Trophoblast cell (in vitro differentiated cells and primary cell): Measurements from ENCODE around the gene MED12L.

Experiments
- DNase-seq, 2 donors: peaks; one replicate each; pipeline ENCODE4 v3.0.0-alpha.2; 2016
- H2AFZ ChIP-seq: 2 replicates; pipeline ENCODE4 v1.6.1; 2013; ENCODE audit warnings: low read length, moderate library complexity, mild to moderate bottlenecking; ENCODE audit not compliant: insufficient read depth, poor library complexity
- H2AK5ac ChIP-seq: 2 replicates; pipeline ENCODE4 v1.6.1; 2013; ENCODE audit warnings: mild to moderate bottlenecking, low read length
- H2BK120ac ChIP-seq: 2 replicates; pipeline ENCODE4 v1.6.1; 2013; ENCODE audit warnings: low read length, mild to moderate bottlenecking, moderate library complexity; ENCODE audit not compliant: insufficient read depth, poor library complexity
- H2BK12ac ChIP-seq: 2 replicates; pipeline ENCODE4 v1.6.1; 2013; ENCODE audit warnings: mild to moderate bottlenecking, low read length, moderate library complexity
- H2BK5ac ChIP-seq: 2 replicates; pipeline ENCODE4 v1.6.1; 2013; ENCODE audit warnings: low read length, low read depth, moderate library complexity, mild to moderate bottlenecking; ENCODE audit not compliant: poor library complexity
- H3K14ac ChIP-seq: 2 replicates; pipeline ENCODE4 v1.6.1; 2013; ENCODE audit warnings: mild to moderate bottlenecking, low read length
- H3K18ac ChIP-seq: 2 replicates; pipeline ENCODE4 v1.6.1; 2013; ENCODE audit warnings: mild to moderate bottlenecking, low read length
- H3K23ac ChIP-seq: 2 replicates; pipeline ENCODE4 v1.6.1; 2013; ENCODE audit warnings: low read length
- H3K27ac ChIP-seq: 2 replicates; pipeline ENCODE4 v1.5.1; 2013; ENCODE audit warnings: low read depth, mild to moderate bottlenecking, inconsistent platforms, low read length, moderate library complexity
- H3K27me3 ChIP-seq: 2 replicates; pipeline ENCODE4 v1.6.1; 2013; ENCODE audit warnings: inconsistent platforms, mild to moderate bottlenecking, low read length, moderate library complexity; ENCODE audit not compliant: insufficient read depth
- H3K36me3 ChIP-seq, 2 experiments: 1 replicate in 1 of 2; 2 replicates in 1 of 2; pipeline ENCODE4 v1.6.1; 2013; ENCODE audit warnings: low read length in 2 of 2, mild to moderate bottlenecking in 2 of 2, moderate library complexity in 1 of 2; ENCODE audit not compliant: insufficient read depth in 2 of 2, control insufficient read depth in 1 of 2
- H3K4ac ChIP-seq: 2 replicates; pipeline ENCODE4 v1.6.1; 2013; ENCODE audit warnings: low read depth, mild to moderate bottlenecking, low read length, moderate library complexity
- H3K4me1 ChIP-seq, 2 experiments: 1 replicate in 1 of 2; 2 replicates in 1 of 2; pipeline ENCODE4 v1.6.1; 2013; ENCODE audit warnings: low read length in 2 of 2, mild to moderate bottlenecking in 2 of 2, moderate library complexity in 1 of 2; ENCODE audit not compliant: insufficient read depth in 2 of 2, control insufficient read depth in 1 of 2
- H3K4me2 ChIP-seq: 2 replicates; pipeline ENCODE4 v1.6.1; 2013; ENCODE audit warnings: inconsistent platforms, mild to moderate bottlenecking, low read length, moderate library complexity
- H3K4me3 ChIP-seq: 2 replicates; pipeline ENCODE4 v1.5.1; 2013; ENCODE audit warnings: mild to moderate bottlenecking, low read depth, low read length, inconsistent platforms
- H3K79me1 ChIP-seq: one replicate; pipeline ENCODE4 v1.6.1; 2013; ENCODE audit warnings: low read length
- H3K79me2 ChIP-seq: 2 replicates; pipeline ENCODE4 v1.6.1; 2013; ENCODE audit warnings: low read length, mild to moderate bottlenecking; ENCODE audit not compliant: control insufficient read depth, insufficient read depth, poor library complexity
- H3K9ac ChIP-seq: 2 replicates; pipeline ENCODE4 v1.6.1; 2013; ENCODE audit warnings: mild to moderate bottlenecking, low read length
- H3K9me3 ChIP-seq: 2 replicates; pipeline ENCODE4 v1.6.1; 2013; ENCODE audit warnings: low read depth, mild to moderate bottlenecking, control low read depth, inconsistent platforms, low read length; ENCODE audit not compliant: insufficient read depth
- H4K12ac ChIP-seq: 2 replicates; pipeline ENCODE4 v1.6.1; 2013; ENCODE audit warnings: low read depth, mild to moderate bottlenecking, low read length, moderate library complexity
- H4K8ac ChIP-seq: 2 replicates; pipeline ENCODE4 v1.6.1; 2013; ENCODE audit warnings: low read depth, mild to moderate bottlenecking, low read length, moderate library complexity
- H4K91ac ChIP-seq: one replicate; pipeline ENCODE4 v1.6.1; 2013; ENCODE audit warnings: low read depth, mild to moderate bottlenecking, low read length, moderate library complexity
- WGBS: extraction: QIAGEN DNeasy Blood & Tissue Kit; methylation state at CpG from one replicate; pipeline ENCODE4 v1.1.7; 2013; ENCODE audit warnings: missing lambda C conversion rate; ENCODE audit not compliant: insufficient read length, insufficient coverage; ENCODE audit errors: extremely low coverage; 5-methylcytosine and 5-hydroxymethylcytosine counted together

Gene MED12L

DNA sequence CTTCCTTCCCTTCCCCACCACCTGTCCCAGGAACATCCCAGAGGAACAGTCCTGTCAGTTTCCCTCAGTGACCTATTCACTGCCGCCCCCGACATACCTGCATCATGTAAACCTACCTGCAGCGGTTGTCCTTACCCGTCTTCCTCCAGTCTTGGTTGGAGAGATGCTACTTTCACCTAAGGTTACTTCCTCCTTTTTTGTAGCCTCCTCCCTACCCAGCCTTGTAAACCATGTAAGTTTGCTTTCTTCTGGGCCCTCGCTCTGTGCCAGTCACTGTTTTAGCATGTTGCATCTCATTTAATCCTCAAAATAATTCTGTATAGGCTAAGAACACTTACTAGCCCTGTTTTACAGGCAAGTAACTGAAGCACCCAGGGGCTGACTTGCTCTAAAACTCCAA, 59.3 kb downstream of the MED12L start:
- H3K4me2 ChIP-seq: no peak overlapping the region
- H2AK5ac ChIP-seq: no peak overlapping the region
- H3K79me2 ChIP-seq: no peaks in the 10 kb centered on the region
- H2BK120ac ChIP-seq: no peak overlapping the region
- H3K4me3 ChIP-seq: no peak overlapping the region
- H3K4ac ChIP-seq: no peak overlapping the region
- H3K27ac ChIP-seq: no peak overlapping the region
- no peak overlapping the region for H4K91ac ChIP-seq
- no peak overlapping the region for H3K23ac ChIP-seq
- no peaks in the 10 kb centered on the region for H3K79me1 ChIP-seq
- H4K12ac ChIP-seq: no peak overlapping the region
- no peak overlapping the region for H4K8ac ChIP-seq
- peaks cover 2 to 3% of the 10 kb centered on the region in 2 experiments for H3K4me1 ChIP-seq
- no peak for DNase-seq
- no peak overlapping the region for H3K14ac ChIP-seq
- no peak overlapping the region for H2AFZ ChIP-seq
- H2BK5ac ChIP-seq: no peak overlapping the region
- H2BK12ac ChIP-seq: no peak overlapping the region
- H3K9me3 ChIP-seq: no peaks in the 10 kb centered on the region
- peaks cover 0 to 5% of the 10 kb centered on the region in 2 experiments for H3K36me3 ChIP-seq
- H3K18ac ChIP-seq: no peak overlapping the region
- no peaks in the 10 kb centered on the region for H3K27me3 ChIP-seq
- WGBS: no CpG with 5 or more reads among the region's 5 CpGs
- H3K9ac ChIP-seq: no peak overlapping the region

DNA sequence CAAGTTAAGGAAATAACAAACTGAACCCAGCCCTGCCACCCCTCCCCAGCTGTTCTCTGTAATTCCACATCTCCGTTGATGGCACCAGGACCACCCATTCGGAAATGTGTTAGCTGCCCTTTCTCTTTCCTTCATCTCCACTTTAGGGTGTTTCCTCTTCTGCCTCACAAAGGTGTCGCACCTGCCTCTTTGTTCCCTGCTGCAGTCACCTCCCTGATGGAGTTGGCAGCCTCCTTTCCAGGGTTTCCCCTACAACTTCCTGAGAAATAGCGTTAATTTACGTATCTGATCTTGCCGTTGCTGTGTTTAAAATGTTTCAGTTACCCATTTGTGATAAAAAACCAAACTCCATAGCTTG, 60.2 kb downstream of the MED12L start:
- Histone ChIP-seq H3K14ac (peak overlapping the region; percentile 52), H3K4ac (no peak overlapping the region), H3K4me3 (no peak overlapping the region), H3K9me3 (no peaks in the 10 kb centered on the region), H2AK5ac (no peak overlapping the region), H3K79me1 (no peaks in the 10 kb centered on the region), H3K27ac (no peak overlapping the region), H4K91ac (no peak overlapping the region), H2BK120ac (no peak overlapping the region), H2AFZ (no peak overlapping the region), H3K23ac (no peak overlapping the region), H3K4me1 (peaks cover 4 to 5% of the 10 kb centered on the region in 2 experiments), H3K79me2 (no peaks in the 10 kb centered on the region), H2BK12ac (no peak overlapping the region), H3K18ac (no peak overlapping the region), H3K36me3 (peaks cover 0 to 5% of the 10 kb centered on the region in 2 experiments), H4K8ac (no peak overlapping the region), H3K27me3 (no peaks in the 10 kb centered on the region), H3K4me2 (no peak overlapping the region), H4K12ac (no peak overlapping the region), H3K9ac (no peak overlapping the region), H2BK5ac (no peak overlapping the region)
- DNase-seq: no peak
- WGBS: no CpG with 5 or more reads among the region's 6 CpGs

DNA sequence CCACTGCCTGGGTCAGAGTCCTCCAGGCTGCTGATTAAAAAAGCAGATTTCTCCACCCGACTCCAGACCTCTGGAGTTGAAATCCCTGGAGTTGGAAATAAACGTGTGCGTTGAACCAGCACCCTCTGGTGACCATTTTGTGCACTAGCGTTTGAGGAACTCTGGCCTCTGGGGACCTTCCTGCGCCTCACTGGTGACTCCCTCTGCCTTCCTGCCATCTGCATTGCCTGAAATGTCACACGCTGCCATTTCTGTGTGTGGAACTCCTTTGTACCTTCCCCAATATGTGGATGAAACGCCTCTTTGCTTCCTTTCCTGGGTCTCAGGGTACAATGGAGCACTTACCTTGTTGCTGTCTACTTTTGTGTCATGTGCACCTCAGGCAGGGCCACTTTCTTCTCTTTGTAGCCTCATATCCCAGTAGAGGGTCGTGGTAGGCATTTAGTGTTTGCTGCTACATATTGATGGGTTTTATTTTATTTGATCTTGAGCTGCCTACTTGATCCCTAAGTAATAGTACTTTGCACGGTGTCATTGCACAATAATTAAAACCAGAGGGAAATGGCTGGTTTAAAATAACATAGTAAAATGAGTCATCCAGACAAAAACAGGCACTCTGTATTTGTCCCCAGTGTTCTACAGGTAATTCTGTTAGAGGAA, 60.7 kb downstream of the MED12L start:
- WGBS: no CpG with 5 or more reads among the region's 9 CpGs
- no peak overlapping the region for H3K4me2 ChIP-seq
- no peaks in the 10 kb centered on the region for H3K79me2 ChIP-seq
- no peaks in the 10 kb centered on the region for H3K79me1 ChIP-seq
- H2AFZ ChIP-seq: no peak overlapping the region
- peak overlapping the region; percentile 4 for H2BK12ac ChIP-seq
- peak overlapping the region; percentile 54 for H3K18ac ChIP-seq
- peaks cover 0 to 5% of the 10 kb centered on the region in 2 experiments for H3K36me3 ChIP-seq
- peaks cover 4 to 5% of the 10 kb centered on the region in 2 experiments for H3K4me1 ChIP-seq
- DNase-seq: peak; percentile 69 to 91
- peak overlapping the region; percentile 28 for H3K27ac ChIP-seq
- H3K27me3 ChIP-seq: no peaks in the 10 kb centered on the region
- H4K91ac ChIP-seq: no peak overlapping the region
- H4K12ac ChIP-seq: no peak overlapping the region
- H3K9me3 ChIP-seq: no peaks in the 10 kb centered on the region
- no peak overlapping the region for H3K23ac ChIP-seq
- no peak overlapping the region for H2BK120ac ChIP-seq
- no peak overlapping the region for H3K9ac ChIP-seq
- H4K8ac ChIP-seq: no peak overlapping the region
- H3K4ac ChIP-seq: no peak overlapping the region
- H3K14ac ChIP-seq: no peak overlapping the region
- H2AK5ac ChIP-seq: no peak overlapping the region
- peak overlapping the region; percentile 22 for H2BK5ac ChIP-seq
- no peak overlapping the region for H3K4me3 ChIP-seq

DNA sequence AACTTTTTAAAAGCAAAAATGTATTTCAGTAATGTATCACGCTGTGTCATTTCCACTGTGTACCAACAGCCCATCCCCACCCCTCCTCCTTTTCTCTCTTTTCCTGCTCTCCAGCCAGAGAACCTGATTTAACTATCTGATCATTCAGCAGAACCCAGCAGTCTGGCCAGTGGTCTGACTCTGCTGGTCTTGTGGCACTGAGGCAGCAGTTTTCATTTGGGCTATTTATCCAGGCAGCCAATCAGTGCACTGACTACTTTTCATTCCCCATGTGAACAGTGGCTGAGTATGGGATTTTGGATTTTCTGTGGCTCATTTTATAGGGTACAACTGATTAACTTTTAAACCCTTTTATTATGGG, 61.2 kb downstream of the MED12L start:
- Histone ChIP-seq H3K9ac (no peak overlapping the region), H3K79me1 (no peaks in the 10 kb centered on the region), H2AFZ (no peak overlapping the region), H4K12ac (no peak overlapping the region), H3K23ac (no peak overlapping the region), H2BK5ac (no peak overlapping the region), H3K4me3 (no peak overlapping the region), H4K91ac (no peak overlapping the region), H4K8ac (no peak overlapping the region), H3K9me3 (no peaks in the 10 kb centered on the region), H3K14ac (no peak overlapping the region), H3K4me2 (no peak overlapping the region), H2AK5ac (no peak overlapping the region), H3K27ac (peak overlapping the region; percentile 3), H3K18ac (no peak overlapping the region), H3K36me3 (peaks cover 0 to 5% of the 10 kb centered on the region in 2 experiments), H3K79me2 (no peaks in the 10 kb centered on the region), H2BK12ac (no peak overlapping the region), H3K4me1 (peaks cover 4 to 5% of the 10 kb centered on the region in 2 experiments), H2BK120ac (no peak overlapping the region), H3K4ac (no peak overlapping the region), H3K27me3 (no peaks in the 10 kb centered on the region)
- WGBS: no CpG with 5 or more reads among the region's 1 CpG
- DNase-seq: no peak
